Right kidney (tissue), 1 donor: ENCODE results near the gene CAPN9.
"Not testable (repeated sequence)": the region's sequence is repeated elsewhere in the genome, so short reads cannot be mapped to it uniquely, and the experiment has no call there.

ENCODE experiments used
- DNase-seq: peaks from one replicate; pipeline ENCODE4 v3.0.0-alpha.2; 2016

CAPN9 gene

DNA sequence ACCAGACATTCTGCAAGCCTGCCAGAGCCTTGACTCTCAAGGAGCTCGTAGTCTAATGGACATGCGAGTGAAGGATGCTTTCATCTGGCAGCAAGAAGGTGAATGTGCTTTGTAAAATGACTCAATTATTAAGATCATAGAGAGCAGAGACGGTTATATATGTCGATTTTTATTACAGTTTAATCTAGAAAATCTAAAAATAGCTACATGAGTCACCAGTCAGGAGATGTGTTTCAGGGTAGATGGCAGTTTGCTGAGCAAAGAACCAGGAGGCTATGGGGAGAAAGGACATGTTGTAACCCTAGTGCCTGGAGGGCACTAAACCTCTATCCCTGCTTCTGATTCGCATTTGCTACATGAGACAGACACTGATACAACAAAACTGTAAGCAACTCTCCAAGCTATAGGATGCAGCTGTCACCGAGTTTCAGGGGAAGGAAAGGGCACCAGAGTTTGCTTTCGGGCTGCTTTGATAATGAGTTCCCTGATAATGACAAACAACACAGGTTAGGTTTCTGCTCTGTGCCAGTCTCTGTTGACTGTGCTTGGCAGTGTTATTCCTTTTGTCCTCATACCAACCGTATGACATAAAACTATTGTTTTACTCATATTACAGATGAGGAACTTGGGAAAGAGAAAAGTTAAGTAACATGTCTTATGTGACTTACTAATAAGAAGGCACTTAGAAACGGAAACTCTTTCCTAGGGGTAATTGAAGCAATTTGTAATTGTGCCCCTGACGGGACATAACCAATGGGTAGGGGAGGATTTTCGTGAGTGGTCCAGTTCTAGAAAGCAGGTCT, 77.9 kb downstream of the CAPN9 start:
- no peak for DNase-seq

DNA sequence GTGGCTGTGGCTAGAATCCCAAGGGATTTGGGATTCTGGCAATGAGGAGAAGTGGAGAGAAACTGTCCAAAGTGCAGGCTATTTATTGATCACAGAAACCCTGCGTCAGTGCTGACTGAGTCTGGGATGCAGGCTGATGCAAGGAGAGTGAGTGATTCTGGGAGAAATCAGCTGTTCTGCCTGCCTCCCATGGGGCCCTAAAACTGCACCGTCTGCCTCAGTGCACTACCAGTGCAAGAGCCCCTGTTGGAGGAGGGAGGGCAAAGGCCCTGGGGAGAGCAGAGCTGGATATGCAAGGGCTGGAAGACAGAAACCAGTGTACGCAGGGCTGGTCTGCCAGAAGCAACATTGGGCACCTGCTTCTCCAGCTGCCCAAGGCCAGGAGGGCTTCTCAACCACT, 78.6 kb downstream of the CAPN9 start:
- no peak for DNase-seq

DNA sequence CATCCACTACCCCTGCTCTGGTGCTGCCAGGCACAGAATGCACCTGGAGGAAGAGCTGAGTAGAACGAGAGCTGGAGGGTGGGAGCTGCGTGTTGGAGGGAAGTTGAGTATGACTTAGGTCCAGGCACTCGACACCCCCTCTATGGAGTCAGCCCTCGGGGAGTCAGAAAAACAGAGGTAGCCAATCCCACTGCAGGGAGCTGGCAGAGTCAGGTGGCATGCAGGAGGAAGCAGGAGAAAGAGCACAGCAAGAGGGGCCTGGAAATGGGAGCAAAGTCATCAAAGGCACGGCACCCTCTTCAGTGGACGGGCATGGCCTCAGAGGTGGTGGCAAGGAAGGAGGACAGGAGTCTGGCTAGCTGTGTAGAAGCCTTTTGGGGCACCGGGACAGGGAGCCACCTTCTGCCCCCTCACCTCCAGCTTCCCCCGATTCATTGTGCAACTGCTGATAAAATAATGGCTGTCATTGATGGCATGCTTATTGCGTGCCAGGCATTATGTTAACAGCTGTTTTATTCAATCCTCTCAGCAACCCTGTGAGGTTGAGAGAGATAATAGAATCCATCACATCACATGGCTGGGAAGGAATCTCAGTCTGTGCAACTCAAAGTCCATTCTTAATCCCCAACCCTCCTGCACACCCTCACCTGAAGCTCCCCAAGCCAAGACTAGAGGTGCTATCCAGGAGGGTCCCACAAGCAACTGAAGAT, 79.1 kb downstream of the CAPN9 start:
- DNase-seq: no peak

DNA sequence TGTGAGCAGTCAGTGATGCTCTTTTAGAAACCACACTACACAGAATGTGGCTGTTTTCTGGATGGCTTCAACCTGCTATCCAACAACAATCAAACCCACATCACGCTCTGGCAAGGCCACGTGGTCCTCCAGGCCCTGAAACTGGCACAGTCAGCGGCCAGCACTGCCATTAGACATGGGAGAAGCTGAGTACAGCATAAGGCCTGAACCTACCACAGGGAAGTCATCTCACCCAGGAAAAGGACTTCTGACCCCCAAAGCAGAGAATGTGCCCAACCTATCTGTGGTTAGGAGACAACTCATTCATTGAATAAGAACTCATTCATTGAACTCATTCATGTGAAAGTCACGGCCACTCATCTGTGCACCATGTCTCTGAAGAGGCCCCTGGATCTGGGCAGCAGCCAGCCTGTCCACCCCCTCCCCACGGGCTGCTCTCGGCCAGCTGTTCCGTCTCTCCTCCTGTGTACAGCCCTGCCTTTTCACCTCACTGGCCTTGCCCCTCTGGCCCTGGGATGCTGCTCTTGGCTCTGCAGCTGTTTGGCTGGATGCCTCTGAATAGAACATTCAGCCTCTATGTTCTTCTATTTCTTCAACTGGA, 80.0 kb downstream of the CAPN9 start:
- DNase-seq: peak; percentile 33

DNA sequence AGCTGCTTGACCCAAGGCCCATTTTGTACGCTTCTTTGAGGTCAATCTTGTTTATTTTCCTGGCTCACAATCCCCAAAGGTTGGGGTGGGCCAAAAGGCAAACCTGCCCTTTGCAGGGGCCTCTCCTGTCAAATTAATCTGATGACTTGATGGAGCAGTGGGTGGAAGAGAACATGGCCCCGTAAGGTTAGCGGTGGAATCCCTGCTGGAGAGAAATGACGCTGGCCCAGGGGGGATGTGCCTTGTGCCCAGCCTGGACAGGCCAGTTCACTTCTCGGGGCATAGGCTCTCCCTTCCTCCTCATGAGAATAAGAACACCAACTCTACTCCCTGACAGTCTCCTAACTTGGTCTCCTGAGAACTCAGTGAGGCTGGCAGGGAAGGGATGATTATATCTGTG, 80.6 kb downstream of the CAPN9 start:
- DNase-seq: no peak

DNA sequence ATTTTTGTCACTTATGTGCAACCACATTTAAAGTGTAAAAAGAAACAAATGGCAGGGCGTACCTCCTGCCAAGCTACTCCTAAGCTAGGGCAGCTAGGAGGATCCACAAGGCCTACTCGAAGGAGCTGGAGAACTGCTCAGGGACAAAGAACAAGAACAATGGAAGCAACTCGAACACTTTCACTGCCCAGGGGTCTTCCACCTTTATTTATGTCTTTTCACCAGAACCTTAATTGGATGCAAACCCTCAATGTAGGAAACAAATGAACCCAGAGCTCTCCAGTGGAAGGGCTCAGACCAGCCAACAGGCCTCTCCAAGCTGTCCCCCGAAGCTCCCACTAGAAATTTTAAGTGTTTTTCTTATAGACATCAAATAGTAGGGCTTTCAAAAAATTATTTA, 81.2 kb downstream of the CAPN9 start:
- DNase-seq: no peak

DNA sequence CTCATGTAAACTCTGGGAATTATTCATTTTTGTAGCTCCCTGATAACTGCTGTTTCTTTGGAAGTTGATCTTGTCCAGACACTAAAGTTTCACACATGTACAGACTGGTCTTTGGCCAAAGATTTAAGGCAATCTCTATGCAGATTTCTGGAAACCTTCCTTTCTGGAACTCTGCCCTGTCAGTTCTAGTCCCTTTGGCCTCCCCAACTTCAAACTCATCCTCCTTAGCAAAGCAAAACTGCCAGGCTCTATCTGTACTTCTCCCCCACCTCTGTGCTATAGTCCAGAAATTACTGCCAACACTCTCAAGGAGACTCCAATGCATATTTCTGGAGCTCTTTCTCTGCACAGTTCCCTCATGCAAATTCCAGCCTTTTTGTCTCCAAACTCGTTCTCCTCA, 84.6 kb downstream of the CAPN9 start:
- DNase-seq: no peak

DNA sequence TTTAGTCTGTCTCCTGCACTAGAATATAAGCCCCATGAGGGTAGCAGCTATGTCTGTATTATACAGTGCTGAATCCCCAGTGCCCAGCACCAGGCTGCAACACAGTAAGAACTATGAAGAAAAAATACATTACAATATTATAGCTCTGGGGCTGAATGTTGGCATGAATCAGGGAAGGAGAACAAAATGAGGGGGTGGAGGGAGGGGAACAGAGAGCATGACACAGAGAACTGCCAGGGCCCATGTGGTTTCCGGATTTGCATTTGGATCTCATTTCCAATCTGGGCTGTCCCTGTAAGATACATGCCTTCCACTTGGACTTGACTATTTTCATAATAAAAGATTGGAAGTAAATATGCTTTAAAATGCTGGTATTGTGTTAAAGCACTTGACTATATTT, 85.3 kb downstream of the CAPN9 start:
- DNase-seq: no peak

DNA sequence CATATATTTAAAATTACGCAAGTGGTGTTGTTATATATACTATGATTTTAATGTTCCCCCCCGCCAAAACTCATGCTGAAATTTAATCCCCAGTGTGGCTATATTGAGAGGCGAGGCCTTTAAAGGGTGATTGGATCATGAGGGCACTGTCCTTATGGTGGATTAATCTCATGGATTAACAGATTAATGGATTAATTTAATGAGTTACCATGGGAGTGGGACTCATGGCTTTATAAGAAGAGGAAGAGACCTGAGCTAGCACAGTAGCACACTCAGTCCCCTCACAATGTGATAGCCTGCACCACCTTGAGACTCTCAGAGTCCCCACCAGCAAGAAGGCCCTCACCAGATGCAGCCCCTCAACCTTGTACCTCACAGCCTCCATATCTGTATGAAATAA, 86.3 kb downstream of the CAPN9 start:
- no peak for DNase-seq

DNA sequence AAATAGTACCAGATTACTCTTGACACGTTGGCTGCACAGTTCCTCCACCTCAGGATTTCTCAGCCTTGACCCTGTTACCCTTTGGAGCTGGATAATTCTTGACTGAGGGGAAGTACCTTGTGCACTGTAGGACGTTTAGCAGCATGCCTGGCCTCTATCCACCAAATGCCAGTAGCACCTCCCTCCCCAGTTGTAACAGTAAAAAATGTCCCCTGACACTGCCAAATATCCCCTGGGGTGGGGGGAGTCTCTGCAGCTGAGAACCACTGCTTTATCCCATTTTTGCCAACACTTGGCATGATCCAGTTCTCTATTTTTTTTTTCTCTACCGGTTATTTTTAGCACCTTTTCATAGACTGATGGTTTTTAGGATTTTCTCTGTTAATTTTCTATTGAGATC, 87.1 kb downstream of the CAPN9 start:
- DNase-seq: no peak

DNA sequence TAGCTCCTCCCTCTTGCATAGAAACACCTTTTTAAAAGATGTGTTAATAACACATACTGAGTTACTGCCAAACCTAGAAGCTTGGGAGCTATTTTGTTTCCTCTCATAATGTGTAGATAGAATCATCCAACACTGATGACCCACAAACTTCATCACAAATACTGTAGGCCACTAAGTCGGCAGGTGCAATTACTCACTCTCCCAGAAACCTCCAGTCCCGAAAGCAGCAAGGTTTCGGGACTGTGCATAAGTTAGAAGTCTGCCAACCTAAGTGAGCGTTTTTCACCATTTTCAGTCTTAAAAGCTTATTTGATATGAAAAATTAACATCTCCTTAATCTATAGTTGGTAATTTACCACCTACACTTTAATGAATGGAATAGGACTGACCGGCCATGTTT, 89.2 kb downstream of the CAPN9 start:
- DNase-seq: no peak

DNA sequence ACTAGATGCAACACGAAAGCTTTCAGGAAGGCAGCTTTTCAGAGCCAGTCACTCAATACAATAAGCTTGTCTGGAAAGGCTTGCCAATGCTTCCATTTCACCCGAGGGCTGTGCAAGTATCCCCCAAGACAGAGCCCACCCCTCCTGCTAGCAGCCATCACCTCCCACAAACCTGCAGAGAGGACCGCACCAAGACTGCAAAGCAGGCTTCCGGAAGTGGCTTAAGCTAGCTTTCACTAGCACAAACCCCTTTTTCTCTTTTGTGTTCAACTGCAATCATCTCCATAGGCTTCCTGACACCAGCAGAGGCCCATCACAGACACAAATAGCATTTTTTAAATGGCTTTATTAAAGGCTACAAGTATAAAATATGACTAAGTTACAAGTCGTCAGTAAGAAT, 89.6 kb downstream of the CAPN9 start:
- DNase-seq: no peak

DNA sequence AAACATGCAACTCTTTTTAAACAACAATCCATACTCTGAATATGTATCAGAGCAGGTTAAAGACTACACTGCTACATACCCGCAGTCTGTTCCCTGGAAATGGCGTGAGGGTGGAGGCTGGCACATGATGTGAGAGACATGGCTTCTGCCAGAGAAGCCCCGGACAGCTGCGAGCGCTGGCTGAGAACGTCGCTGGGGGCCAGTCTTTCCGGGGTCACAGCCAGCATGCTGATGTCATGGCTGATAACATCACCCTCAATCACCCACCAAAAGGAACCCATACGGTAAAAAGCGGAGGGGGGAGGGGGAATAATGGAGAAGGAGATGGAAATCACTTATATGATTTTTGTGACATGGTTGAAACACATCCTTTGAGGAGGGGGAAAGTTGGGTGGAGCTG, 92.0 kb downstream of the CAPN9 start:
- DNase-seq: no peak

DNA sequence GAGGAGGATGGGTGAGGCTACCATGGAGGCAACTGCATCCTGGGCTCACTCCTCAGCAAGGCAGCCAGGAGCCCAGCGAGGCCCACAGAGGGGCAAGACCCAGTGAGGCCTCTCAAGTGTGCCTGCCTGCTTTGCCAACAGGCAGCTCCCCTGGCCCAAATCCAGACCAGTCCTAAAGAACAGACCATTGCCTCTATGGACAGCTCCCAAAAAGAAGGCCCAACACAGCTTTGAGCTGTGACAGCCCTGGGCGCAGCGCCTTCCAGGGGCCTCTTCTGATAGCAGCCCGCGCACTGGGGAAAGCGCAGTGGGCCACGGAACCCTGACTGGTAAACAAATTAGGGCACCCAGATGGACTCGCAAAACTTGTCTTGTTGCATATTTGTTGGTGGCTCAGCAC, 95.6 kb downstream of the CAPN9 start:
- no peak for DNase-seq

DNA sequence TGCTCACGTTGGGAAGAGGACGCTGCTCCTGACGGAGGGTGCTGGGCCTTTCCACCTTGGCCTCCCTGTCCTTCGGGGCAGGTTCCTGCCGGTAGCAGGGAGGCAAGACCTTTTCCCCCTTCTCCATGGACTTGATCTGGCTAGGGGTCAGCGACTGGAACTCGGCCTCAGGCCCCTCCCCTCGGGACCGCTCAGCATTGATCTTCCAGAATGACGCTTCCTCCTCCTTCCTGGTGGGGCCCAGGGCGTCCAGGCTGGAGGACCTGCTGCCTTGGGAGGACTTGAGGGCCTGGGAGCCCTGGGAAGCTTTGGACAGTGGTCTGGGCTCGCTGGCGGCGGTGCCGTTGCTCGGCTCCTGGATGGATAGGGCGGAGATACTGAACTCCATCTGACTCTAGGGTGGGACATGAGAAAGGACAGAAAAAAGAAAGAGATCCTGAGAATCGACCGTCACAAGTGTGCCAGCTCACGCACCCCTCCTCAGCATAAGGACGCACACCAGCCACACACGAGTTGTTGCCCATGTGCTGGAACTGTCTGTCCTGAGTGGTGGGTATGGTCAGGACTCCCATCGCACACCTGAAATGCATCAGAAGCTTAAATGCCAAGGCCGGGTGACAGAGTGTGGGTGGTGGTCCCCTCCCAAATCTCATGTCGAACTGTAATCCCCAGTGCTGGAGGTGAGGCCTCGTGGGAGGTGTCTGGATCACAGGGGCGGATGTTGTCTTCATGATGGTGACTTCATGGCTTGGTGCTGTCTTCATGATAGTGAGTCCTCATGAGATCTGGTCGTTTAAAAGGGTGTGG, 96.5 kb downstream of the CAPN9 start:
- no peak for DNase-seq

DNA sequence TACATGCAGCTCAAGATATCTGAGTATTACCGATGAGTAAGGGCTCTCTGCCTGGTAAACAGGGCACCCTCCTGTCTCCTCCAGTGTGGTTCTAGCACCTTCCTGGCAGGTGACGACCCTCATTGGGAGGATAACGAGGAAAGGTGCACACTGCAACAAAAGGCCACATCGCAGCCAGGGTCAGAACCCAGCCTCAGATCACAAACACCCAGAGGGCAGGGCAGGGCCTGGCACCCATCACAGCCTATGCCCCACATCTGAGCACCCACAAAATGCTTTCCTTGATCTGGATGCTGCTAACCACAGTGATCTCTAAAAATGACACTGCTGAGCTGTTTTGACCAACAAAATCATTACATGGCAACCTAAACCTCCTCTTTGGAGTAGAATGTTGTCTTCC, 97.4 kb downstream of the CAPN9 start:
- no peak for DNase-seq

DNA sequence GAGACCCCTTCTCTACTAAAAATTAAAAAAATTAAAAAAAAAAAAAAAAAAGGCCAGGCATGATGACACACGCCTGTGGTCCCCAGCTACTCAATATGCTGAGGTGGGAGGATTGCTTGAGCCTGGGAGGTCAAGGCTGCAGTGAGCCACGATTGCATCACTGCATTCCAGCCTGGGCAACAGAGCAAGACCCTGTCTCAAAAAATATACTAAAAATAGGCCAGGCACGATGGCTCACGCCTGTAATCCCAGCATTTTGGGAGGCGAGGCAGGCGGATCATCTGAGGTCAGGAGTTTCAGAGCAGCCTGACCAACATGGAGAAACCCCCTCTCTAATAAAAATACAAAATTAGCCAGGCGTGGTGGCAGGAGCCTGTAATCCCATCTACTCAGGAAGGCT, 98.0 kb downstream of the CAPN9 start:
- not testable (repeated sequence) for DNase-seq

DNA sequence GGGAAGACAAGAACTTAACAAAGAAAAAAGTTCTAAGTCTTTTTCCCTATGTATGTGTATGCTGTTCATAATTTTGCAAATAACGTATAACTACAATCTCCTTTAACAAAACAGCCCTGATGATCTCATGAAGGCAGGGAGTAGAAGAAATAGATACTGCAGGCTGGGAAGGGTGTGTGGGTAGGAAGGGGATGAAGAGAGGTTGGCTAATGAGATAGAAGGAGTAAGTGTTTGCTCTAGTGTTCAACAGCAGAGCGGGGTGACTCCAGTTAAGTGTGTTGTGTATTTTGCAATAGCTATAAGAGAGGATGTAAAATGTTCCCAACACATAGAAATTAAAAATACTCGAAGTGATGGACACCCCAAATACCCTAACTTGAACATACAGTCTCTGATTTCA, 101.0 kb downstream of the CAPN9 start:
- DNase-seq: no peak

DNA sequence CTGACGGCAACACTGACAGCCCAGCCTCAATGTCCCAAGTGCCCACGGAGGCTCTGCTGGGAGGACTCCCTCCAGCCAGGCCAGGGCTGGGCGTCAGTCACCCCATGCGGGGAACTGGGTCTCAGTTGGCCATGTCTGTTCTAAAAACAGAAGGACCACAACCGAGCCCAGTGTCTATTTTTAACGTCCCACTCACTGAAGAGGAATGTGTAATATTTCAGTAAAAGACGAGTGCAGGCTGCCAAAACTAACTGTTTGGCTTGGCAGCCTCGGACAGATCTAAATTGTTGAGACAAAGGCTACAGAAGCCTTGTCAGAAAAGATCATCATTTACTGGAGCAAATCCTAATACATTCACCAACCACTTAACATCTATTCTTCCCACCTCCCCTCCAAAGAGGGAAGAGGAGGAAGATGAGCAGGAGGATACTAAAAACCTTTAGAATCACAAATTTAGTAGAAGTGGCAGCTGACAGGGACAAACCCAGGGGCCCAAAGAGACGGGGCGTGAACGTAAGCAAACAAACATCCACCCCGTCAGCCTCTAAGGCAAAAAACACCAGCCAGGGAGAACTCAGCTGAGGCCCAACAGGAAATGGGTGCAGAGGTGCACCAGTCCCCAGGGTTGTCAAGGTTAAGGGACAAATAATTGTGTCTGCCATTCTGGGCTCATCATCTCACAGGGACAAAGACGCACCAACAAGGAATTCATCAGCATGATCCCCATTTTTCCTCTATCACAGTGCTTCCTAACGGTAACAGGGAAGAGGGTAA, 102.5 kb downstream of the CAPN9 start:
- peak; percentile 56 for DNase-seq

DNA sequence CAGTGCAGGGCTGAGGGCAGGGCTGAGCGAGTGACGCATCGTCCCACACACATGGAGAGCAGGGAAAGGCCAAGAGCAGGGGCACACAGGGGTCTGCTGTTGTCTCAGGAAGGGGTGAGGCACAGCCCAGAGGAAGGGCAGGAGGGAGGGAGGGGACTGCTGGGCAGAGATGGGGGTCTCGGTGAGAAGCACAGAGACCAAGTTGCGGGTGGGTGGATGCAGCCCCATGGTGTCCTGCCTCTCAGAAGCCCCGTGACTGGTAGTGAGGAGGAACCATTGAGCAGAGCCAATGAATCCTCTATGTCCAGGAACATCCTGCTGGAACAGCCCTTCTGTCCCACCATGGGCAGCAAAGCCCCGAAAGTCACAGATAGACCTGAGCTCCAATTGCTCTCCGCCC, 103.4 kb downstream of the CAPN9 start:
- no peak for DNase-seq

DNA sequence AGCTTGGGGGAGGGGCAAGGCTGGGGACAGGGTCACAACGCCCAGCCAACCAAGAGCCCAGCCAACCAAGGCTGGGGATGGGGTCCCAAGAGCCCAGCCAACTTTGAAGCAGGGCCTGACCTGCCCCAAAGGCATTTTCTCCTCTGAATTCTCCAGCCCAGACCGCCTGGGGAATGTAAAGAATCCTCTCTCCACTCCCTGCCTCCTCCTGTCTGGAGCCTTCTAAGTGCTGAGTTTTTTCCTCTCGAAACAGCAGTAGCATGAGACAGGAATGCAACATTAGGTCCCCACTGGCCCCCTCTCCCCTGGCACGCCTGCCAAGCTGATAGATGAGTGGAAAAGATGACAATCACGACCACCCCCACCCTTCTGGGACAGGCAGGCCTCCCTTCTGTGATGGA, 104.1 kb downstream of the CAPN9 start:
- no peak for DNase-seq
